ENCODE measurements around the gene PGLYRP1.
A peak's percentile ranks its signal among the peaks of the same experiment; 100 is the strongest.

Gene PGLYRP1

GRCh38 chr19:45971260-45971902 lies 51.5 kb downstream of the PGLYRP1 start:
- H3K4me3 Mint-ChIP-seq = no peak overlapping the region
- peak overlapping the region; percentile 36 for H3K27ac Mint-ChIP-seq
- H3K9me3 Mint-ChIP-seq = no peaks in the 10 kb centered on the region
- H3K36me3 Mint-ChIP-seq = no peaks in the 10 kb centered on the region
- peaks cover 19% of the 10 kb centered on the region for H3K4me1 Mint-ChIP-seq
- ATAC-seq = no peak
- no peak for DNase-seq (ENCODE audit: low spot score in 2 of 2)

- H3K36me3 Mint-ChIP-seq = no peaks in the 10 kb centered on the region
- H3K4me3 Mint-ChIP-seq = no peak overlapping the region
- DNase-seq (ENCODE audit: low spot score in 2 of 2) (no peak), ATAC-seq (no peak)
- no peaks in the 10 kb centered on the region for H3K9me3 Mint-ChIP-seq
- peaks cover 19% of the 10 kb centered on the region for H3K4me1 Mint-ChIP-seq
- no peak overlapping the region for H3K27ac Mint-ChIP-seq
These were observed 53.2 kb downstream of the PGLYRP1 start for GRCh38 chr19:45969676-45970075.

All from stimulated activated effector memory CD8-positive, alpha-beta T cell treated with anti-CD3 and anti-CD28 coated beads, Interleukin-12 subunit alpha, Interleukin-12 subunit beta, amount 100 ng/mL, for 72 hours (primary cell).